Stimulated activated CD4-positive, alpha-beta T cell treated with anti-CD3 and anti-CD28 coated beads, Interleukin-4, amount 100 ng/mL, for 24 hours (primary cell): Measurements from ENCODE around the gene CCDC7.
"Not testable (repeated sequence)": the region's sequence is repeated elsewhere in the genome, so short reads cannot be mapped to it uniquely, and the experiment has no call there.

Experiments used
- DNase-seq: peaks from one replicate; pipeline ENCODE4 v3.0.0-alpha.2; 2020

The CCDC7 gene

DNA sequence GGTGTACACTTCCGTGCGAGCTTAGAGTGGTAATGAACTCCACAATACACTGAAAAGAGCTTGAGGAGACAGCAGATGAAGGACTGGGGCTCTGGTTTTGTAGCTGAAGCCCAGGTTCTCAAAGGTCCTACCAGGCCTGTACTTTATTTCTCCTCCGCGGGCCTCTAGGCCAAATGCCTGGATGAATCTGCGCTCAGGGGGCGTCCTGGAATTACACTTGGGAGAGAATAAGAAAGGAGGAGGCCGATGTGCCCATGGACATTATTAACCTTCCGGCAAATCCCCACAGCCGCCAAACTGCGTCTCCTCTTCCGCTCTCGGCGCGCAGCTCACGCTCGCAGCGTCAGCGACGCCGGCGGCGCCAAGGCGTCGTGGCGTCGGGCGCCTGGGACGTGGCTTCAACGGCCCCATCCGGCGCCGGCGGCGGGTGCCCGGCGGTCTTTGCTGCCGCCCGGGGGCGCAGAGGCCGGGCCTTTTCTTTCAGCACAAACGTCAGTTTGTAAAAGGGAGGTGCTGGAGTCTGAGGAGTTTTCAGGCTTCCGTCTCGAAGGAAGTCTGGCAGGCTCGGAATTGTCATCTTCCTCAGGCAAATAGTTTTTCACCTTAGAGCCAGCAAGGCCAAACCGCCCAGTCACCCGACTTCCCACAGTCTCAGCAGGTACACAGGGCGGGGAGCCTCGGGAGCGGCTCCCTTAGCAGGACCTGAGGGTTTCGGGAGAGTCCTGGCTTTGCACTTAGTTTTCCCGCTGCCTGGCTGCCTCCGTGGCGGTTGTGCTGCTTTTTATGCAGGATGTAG, at the start of gene CCDC7:
Gene CCDC7 (plus strand): TSS at position 401 of the 796 bp plus-strand sequence. CDS start 5,503 bp downstream, outside the sequence.
- DNase-seq: peak; percentile 83

DNA sequence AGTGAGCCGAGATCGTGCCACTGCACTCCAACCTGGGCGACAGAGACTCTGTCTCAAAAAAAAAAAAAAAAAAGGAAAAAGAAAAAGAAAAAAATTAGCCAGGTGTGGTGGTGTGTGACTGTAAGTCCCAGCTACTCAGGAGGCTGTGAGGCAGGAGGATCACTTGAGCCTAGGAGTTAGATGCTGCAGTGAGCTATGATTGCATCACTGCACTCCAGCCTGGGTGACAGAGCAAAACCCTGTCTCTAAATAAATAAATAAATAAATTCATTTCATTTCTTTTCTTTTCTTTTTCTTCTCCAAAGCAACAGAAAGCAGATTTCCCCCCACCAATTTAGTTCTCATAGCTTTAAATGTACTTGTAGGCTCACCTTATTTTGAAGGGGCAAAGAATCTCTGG, 48.8 kb upstream of the CCDC7 start:
- DNase-seq: not testable (repeated sequence)

DNA sequence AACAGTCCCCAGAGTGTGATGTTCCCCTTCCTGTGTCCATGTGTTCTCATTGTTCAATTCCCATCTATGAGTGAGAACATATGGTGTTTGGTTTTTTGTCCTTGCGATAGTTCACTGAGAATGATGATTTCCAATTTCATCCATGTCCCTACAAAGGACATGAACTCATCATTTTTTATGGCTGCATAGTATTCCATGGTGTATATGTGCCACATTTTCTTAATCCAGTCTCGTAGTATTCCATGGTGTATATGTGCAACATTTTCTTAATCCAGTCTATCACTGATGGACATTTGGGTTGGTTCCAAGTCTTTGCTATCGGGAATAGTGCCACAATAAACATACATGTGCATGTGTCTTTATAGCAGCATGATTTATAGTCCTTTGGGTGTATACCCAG, 46.2 kb upstream of the CCDC7 start:
- not testable (repeated sequence) for DNase-seq

DNA sequence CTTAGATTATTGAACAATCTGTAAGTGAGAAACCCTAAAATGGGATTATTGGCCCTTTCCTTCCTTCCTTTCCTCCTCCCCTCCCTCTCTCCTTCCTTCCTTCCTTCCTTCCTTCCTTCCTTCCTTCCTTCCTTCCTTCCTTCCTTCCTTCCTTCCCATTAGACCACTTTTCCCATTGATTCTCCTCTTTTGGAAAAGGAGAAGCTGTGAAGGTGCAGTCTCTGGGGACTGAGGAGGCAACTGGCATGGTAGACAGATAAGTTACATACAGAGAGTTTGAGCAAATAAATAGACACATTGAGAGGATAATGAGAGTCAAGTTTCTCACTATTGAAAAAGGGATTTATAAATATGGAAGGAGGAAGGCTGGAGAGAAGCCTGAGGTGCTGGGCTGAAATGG, 45.0 kb upstream of the CCDC7 start:
- DNase-seq: no peak

DNA sequence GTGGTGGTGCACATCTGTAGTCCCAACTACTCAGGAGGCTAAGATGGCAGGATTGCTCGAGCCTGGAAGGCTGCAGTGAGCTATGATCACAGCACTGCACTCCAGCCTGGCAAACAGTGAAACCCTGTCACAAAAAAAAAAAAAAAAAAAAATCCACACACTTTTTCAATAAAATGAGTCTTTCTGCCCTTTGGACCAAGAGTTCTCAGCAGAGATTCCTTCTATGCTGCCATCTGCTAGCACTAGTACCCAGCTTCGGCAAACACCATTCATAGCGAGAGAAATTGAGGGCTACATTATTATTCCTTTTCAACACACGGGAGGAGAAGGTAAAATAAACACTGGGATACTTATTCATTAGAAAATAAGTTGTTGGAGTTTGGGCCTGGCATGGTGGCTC, 43.4 kb upstream of the CCDC7 start:
- DNase-seq: no peak

DNA sequence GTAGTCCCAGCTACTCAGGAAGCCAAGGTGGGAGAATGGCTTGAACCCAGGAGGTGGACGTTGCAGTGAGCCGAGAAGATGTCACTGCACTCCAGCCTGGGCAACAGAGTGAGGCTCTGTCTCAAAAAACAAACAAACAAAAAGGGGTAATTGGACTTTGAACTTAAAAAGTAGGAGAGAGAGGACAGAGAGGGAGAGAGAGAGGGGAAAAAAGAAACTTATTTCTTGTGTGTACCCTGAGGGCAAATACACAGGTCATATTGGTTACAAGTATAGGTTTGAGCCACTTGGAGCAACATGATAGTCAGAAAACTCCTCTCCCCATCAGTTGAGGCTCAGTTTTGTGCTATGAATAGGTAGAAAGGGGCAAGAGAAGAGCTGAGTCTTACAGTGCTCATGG, 42.8 kb upstream of the CCDC7 start:
- no peak for DNase-seq

DNA sequence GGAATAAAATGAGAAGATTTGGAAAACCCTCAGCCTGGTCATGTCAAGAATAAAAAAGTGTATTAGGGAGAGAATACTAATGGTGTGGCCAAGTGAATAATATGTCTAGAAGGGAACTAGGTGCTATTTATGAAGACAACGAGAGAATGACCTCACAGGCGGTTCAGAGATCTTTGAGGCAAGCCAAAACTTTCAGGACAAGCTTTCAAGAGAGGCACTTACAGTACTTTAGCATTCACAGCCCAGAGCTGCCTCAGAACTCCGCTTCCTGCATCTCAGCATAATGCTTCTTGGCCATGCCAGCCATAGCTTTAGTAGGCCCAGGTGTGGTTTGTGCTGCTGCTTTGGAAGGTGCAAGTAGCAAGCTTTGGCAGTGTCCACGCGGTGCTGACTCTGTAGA, 37.2 kb upstream of the CCDC7 start:
- no peak for DNase-seq

DNA sequence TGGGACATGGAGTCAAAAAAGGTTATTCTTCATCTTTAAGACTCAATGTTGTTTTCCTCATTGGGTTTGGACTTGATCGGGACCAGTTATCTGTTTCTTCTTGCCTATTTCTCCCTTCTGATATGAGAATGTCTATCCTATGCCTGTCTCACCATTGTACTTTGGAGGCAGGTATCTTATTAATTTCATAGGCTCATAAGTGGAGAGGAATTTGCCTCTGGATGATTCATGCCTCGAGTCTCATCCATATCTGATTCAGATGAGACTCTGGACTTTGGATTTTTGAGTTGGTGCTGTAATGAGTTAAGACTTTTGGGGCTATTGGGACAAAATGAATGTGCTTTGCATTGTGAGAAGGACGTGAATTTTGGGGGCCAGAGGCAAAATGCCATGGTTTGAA, 36.2 kb upstream of the CCDC7 start:
- no peak for DNase-seq

DNA sequence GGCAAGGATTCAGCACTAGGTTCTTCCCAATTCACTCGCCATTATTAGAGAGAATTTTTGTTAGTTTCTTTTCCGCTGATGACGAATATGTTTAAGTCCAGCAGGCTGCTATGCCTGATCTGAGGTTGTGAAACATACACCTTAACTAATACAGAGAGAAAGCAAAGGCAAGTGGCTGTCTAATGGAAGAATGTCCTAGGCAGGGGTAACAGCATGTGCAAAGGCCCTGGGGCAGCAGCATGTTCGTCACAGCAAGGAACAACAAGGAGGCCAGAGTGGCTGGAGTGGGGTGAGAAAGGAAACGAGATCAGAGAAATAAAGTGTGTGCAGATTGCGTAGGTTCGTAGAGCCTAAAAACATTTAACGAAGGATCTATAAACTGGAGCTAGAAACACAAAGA, 35.4 kb upstream of the CCDC7 start:
- DNase-seq: no peak

DNA sequence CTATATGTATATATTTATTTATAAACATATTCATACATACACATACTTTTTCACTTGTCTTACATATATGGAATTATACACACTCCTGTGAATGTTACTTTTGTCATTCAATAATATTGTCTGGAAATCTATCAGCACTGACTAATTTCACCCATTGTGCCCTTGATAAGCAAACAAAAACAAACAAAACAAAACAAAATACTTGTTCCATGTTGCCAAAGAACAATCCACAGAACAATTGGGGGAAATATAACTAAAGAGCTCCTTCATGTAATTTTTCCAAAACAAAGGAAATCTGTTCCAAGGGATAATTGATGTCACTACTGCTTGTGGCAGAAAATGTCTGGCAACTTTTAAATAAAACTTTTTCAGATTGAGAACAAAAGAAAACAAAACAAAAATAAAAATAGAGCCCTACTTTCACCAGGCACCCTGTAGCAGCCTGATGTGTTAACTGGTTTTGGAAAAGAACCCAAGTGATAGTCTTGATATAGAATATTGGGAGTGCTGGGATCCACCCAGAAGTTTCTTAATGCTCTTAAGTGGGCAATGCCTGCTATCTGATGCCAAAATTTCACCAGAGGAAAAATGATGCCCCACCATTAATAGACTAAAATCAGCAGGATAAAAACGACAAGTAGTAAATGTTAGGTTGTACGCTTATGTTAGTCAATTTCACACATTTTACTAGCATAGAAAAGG, 34.0 kb upstream of the CCDC7 start:
- DNase-seq: no peak

DNA sequence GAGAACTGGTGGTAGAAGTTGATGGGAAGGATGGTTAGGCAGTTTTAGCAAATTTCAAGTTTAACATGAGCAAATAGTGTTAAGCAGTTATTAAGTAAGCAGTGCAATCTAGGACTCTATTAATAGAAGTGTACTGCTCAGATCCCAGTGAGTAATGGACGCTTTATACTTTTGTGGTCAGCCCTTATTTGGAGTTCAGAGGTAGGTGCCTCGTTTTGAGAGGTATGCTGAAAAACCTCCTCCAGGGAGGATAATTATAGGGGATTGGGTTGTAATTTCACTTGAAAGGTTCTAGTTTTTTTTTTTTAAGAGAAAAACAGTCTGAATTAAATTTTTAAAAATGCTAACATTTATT, 33.5 kb upstream of the CCDC7 start:
- no peak for DNase-seq

DNA sequence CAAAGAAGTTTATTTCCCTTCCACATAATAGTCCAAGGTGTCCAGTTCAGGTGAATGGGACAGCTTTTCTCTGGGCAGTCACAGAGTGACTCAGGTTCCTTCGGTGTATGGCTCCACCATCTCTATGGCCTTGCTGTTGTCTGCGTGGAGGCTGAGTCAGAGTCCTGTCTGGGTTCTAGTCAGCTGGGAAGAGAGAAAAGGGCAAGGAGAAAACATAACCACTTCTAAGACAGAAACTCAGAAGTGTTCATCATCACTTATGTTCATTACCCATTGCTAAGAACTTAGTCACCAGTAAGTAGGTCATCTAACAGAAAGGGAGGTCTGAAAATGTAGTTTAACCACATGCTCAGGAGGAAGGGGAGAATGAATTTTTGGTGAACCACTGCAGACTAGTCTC, 32.4 kb upstream of the CCDC7 start:
- DNase-seq: peak; percentile 71

DNA sequence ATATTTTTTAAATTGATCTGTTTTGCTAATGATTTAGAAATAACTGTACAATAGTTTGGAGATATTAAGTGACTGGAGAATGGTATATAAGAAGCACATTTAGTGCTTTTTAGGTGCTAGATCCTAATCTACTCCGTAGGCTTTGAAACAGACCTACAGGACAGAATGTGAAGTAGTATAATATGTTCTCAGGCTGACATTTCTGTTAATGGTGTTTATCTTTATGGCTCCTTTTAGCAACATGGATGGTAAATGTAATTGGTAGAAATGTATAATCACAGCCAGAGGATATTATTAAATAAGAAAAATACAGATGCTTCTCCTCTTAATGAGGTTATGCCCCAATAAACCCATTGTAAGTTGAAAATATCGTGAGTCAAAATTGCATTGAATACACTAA, 30.6 kb upstream of the CCDC7 start:
- DNase-seq: no peak

DNA sequence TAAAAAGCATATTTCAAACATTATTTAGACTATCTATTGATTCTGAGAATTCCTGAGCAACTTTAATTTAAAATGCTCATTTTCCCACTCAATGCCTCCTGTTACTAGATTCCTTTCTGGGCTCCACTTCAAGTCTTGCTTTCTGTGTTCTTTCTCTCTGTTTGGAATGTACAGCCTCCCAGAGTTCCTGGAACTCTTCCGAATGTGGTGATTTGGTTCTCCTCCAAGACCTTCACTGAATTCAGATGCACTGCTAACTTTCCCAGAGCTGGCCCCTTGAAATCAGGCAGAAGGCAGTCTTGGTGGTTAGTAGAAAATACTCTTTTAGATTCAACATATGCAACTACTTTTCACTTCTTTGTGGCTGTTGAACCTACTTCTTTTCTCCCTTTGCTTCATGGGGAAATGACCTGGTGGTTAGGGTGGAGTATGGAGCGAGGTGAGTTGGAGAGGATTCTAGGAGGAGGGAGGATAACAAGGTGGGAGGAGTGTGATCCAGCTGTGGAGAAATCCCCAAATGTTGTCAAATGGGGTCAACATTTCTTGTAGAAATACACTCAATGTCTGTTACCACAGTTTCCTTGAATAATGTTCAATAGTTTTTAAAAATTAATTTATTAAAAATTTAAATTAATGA, 27.9 kb upstream of the CCDC7 start:
- no peak for DNase-seq

DNA sequence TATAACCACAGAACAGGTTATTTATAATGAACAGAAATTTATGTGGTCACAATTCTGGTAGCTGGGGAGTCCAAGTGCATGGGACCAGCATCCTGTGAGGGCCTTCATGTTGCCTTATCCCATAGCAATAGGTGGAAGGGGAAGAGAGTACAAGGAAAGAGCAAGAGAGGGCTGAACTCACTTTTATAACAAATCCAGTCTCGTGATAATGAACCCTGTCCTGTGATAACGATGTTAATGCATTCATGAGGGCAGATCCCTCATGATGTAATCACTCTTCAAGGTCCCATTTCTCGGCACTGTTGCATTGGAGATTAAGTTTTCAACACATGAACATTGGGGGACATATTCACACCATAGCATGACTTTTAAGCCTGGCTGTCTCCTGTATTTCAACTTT, 27.4 kb upstream of the CCDC7 start:
- no peak for DNase-seq

DNA sequence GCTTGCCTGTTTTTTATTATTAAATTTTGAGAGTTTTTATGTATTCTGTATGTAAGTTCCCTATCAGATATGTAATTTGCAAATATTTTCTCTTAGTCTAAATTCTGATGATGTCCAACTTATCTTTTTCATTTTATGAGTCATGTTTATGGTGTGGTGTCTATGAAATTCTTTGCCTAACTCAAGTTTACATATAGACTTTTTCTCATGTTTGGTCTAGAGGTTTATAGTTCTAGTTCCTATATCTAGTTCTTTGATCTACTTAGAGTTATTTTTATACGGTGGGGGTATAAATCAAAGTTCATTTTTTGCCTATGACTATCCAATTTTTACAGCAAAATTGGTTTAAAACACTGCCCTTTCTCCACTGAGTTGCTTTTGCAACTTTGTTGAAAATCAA, 26.3 kb upstream of the CCDC7 start:
- no peak for DNase-seq

DNA sequence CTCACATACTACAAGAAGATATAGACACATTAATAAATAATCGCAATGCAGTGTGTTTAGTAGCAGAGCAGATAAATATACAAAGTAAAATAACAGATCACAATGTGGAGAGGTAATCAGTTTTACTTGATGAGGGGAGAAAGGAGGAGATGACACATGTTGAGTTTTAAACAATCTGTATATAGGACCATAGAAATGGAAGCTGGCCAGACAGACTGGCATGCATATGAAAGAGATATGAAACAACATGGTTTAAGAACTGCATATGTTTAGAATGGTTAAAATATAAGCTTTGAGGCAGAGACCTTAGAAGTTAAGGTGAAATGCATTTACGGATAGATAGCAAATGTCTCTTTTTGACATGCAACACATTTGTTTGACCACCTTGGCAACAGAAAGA, 19.8 kb upstream of the CCDC7 start:
- no peak for DNase-seq

DNA sequence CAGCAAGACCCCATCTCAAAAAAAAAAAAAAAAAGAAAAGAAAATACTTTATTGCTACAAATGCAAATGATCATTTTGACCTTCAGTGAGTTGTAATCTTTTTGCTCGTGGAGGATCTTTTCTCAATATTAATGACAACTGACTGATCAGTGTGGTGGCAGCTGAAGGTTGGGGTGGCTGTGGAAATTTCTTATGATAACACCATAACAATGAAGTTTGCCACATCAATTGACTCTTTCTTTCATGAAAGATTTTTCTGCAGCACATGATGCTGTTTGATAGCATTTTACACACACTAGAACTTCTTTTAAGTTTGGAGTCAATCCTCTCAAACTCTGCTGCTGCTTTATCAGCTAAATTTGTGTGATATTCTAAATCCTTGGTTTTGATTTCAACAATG, 12.4 kb upstream of the CCDC7 start:
- no peak for DNase-seq

DNA sequence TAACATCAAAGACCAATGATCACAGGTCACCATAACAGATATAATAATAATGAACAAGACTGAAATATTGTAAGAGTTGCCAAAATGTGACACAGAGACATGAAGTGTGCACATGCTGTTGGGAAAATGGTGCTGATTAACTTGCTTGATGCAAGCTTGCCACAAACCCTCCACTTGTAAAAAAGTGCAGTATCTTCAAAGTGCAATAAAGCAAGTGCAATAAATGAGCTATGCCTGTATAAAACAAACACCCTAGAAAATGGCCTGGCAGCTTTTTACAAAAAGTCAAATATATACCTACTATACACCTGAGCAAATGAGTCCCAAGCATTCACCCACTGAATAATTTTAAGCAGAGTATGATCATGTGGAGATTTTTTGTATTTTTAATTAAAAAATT, 9.7 kb upstream of the CCDC7 start:
- DNase-seq: no peak

DNA sequence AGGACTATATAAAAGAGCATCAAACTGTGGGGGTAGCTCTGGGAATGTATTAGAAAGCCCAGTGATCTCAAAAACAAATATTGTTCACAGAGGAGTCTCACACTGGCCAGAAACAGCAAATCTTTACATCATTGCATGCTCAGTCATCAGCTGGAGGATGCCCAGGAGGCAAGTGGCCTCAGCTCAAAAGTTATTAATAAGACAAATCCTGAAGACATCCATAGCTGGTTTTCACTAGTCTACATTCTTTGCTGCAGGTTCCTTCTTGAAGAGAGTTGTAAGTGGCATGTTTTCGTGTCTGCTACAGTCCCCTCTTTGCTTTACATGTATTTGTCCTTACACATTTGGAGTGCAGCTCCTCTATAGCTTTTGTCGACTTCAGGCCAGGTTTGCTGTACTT, 8.6 kb upstream of the CCDC7 start:
- no peak for DNase-seq

DNA sequence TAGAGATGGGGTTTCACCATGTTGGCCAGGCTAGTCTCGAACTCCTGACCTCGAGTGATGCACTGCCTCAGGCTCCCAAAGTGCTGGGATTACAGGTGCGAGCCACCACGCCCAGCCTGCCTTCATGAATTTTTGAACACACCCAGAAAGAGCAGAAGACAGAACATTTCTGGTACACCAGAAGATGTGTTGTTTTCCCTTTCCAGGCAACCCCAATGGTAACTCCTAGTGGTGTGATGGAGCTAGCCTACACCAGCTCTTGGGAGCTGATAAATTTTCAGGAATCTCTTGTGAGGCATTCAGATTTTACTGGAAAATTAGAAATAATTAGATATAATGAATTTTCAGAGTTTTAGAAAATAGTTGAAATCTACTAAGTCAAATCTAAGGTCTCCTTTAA, 904 bp upstream of the CCDC7 start:
- no peak for DNase-seq

DNA sequence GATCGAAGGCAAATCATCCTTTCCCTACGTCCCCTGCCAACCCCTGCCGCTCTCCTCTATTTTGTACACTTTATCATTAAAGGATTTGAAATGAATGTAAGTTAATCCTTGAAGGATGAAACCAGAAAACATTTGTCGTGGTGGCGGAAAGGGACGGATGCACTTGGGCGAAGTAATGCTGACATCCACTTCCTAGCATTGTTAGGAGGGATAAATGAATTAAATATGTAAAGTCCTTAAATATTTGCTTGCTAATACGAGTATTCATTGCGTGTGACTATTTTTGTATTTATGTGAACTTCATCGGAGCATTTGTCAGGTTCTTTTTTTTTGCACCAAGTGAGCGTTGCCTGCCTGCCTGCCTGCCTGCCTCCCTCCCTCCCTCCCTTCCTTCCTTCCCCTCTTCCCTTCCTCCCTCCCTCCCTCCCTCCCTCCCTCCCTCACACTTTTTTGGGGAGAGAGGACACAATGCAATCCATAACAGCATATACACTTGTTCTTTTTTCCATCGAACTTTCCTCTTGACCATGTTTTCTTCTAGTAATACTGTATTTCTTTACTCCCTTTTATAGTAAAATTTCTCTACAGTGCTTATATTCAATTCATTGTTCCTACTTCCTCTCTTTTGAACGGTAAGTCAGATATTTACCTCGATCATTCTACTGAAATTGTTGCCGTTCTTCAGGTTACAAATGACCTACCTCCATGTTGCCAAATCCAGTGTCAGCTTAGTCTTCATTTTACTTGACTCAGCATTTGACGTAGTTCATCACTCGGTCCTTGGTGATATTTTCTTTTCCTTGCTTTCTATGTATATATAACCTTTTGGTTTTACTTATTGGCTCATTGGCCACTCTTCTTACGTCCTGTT, 831 bp downstream of the CCDC7 start:
- DNase-seq: no peak

DNA sequence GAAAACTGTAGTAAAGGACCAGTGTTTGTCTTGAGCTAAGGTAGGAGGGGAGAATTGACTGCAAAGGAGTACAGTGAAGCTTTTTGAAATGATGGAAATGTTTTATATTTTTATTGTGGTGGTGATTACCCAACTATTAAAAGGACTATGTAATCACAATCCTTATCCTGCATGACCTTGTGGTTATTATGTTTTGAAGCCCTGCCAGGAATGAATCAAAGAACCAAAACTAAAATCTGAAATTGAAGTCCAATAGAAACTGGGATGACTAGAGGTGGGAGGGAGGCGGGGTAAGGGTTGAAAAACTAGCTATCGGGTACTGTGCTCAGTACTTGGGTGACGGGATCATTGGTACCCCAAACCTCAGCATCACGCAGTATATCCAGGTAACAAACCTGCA, 8.2 kb downstream of the CCDC7 start:
- DNase-seq: no peak
